GM12892 (cell line): ENCODE measurements around the gene ZCCHC13.

Experiments used
- POLR2A ChIP-seq: IDR thresholded peaks from 2 replicates; pipeline ENCODE4 v1.6.1; 2011; ENCODE audit warnings: low read depth, low read length, control low read depth
- POLR2AphosphoS5 ChIP-seq: IDR thresholded peaks from 2 replicates; pipeline ENCODE4 v1.6.1; 2011; ENCODE audit warnings: low read depth, low read length, control low read depth
- TAF1 ChIP-seq: IDR thresholded peaks from 2 replicates; pipeline ENCODE4 v1.6.1; 2011; ENCODE audit warnings: low read depth, mild to moderate bottlenecking, control low read depth, low read length, borderline replicate concordance

GRCh38 chrX:74280759-74281158, 23.2 kb upstream of the ZCCHC13 start:
- no peak for TF ChIP-seq POLR2AphosphoS5
- TF ChIP-seq POLR2A = no peak
- TF ChIP-seq TAF1 = no peak
